ENCODE measurements around the gene BAZ2A.

GRCh38 chr12:56626701-56627100 is 3.4 kb downstream of the BAZ2A start:
- no peak for TF ChIP-seq POLR2AphosphoS5 (IDR thresholded peaks at IDR 0.05)
- TF ChIP-seq CTCF (IDR thresholded peaks at IDR 0.05): no peak
- TF ChIP-seq POLR2A (IDR thresholded peaks at IDR 0.05): no peak

Measured in prostate gland (tissue), 2 donors.